Naive B cell (primary cell): ENCODE data around the gene TFAP2C. TPM values are rescaled to one million over a fixed set of nuclear protein-coding genes. Genes with fewer than 3 reads are reported as not detected.

Experiments
- ATAC-seq, 2 donors: fragments of 150-1000 bp; cut with Tn5 transposase; 2 replicates each; pipeline ENCODE4 v1.10.0; 2021; ENCODE audit warnings: low read depth in 2 of 2, mild to moderate bottlenecking in 2 of 2, moderate library complexity in 2 of 2
- DNase-seq: peaks from one replicate; pipeline ENCODE4 v3.0.0; 2022
- H3K27ac Mint-ChIP-seq, 6 donors: one replicate each; pipeline ENCODE4 v1.8.0; 2020 to 2022; ENCODE audit warnings: mild to moderate bottlenecking in 6 of 6, mixed read lengths in 6 of 6, moderate library complexity in 5 of 6, inconsistent platforms in 2 of 6
- H3K27me3 Mint-ChIP-seq, 3 donors: one replicate each; pipeline ENCODE4 v1.8.0; 2021 to 2022; ENCODE audit warnings: mixed read lengths in 3 of 3, mild to moderate bottlenecking in 1 of 3
- H3K36me3 Mint-ChIP-seq, 2 donors: one replicate each; pipeline ENCODE4 v1.8.0; 2020 to 2022; ENCODE audit warnings: mixed read lengths in 2 of 2, inconsistent platforms in 1 of 2, mild to moderate bottlenecking in 1 of 2
- H3K4me1 Mint-ChIP-seq, 3 donors: one replicate each; pipeline ENCODE4 v1.8.0; 2020 to 2022; ENCODE audit warnings: mixed read lengths in 3 of 3, inconsistent platforms in 1 of 3, mild to moderate bottlenecking in 1 of 3, moderate library complexity in 1 of 3
- H3K4me3 Mint-ChIP-seq, 8 donors: one replicate each; pipeline ENCODE4 v1.8.0; 2020 to 2022; ENCODE audit warnings: mild to moderate bottlenecking in 8 of 8, mixed read lengths in 8 of 8, moderate library complexity in 8 of 8, inconsistent platforms in 2 of 8
- H3K9me3 Mint-ChIP-seq, 7 donors: one replicate each; pipeline ENCODE4 v1.8.0; 2020 to 2022; ENCODE audit warnings: mixed read lengths in 7 of 7, mild to moderate bottlenecking in 5 of 7, inconsistent platforms in 2 of 7, moderate library complexity in 1 of 7
- polyA plus RNA-seq, 6 donors: library from polyadenylated mRNA; unstranded; fragments of 300-500 nt; fragmentation: Illumina TruSeq; gene quantifications; one replicate each; pipeline ENCODE4 v1.2.3, GENCODE V29; 2021; ENCODE audit warnings: low read depth in 6 of 6

Gene TFAP2C
- polyA plus RNA-seq = not detected

DNA sequence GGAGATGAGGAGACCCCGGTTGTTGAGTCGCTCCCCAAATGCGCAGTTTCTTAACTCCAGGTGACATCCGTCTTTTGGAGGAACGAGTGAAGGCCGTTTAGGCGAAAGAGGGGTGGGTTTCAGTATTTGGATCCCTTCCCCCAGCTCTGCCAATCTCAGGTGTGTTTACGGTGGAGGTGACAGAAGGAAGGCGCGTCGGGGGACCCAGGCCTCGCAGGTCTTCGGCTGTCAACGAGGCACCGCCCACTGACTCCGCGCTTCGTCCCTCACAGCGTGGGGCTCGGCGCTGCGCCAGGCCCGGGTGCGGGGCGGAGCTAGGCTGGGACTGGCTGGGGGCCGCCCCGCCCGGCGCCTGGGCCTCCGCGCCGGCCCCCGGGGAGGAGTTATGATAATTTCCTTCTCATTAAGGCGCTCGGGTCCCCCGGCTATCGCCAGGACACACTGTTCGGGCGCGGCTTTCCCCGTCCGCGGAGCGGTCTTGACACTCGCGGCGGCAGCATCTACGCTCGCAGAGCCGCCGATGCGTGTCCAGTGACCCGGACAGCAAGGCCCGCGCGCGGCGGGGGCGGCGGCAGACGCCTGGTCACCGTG lies at the start of gene TFAP2C:
TSS of gene TFAP2C (plus strand) at position 434 of the 591 bp plus-strand sequence. CDS start 239 bp downstream, outside the sequence.
- peaks cover 34 to 77% (median 46%) of the 10 kb centered on the region in 3 donors for H3K27me3 Mint-ChIP-seq
- peaks cover 0 to 8% (median 0%) of the 10 kb centered on the region in 7 donors for H3K9me3 Mint-ChIP-seq
- peaks cover 3 to 15% (median 6%) of the 10 kb centered on the region in 3 donors for H3K4me1 Mint-ChIP-seq
- ATAC-seq (no peak), DNase-seq (no peak)
- H3K27ac Mint-ChIP-seq = peak within 1 kb of the TSS in 2 of 6 donors; percentile 33 to 63
- peak within 1 kb of the TSS in 6 of 8 donors; percentile 19 to 74 (median 56) for H3K4me3 Mint-ChIP-seq
- H3K36me3 Mint-ChIP-seq = no peaks in the 10 kb centered on the region

DNA sequence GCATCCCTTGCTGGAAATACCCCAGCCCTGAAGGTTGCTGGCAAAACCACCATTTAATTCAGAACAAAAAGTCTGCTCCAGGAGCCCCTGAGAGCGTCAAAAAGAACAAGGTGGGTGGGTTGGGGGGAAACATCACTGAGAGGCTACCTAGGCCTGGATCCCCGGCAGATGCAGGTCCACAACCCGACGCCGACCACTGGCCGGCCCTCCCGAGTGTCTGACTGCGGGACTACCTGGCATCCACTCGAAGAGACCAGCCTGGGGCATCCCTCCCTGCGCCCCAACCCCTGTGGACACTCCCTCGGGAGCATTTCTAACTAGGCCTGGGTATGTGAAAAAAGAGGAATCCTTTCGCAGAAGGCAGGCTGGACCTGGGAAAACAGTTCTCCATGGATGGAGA lies 48.9 kb upstream of the TFAP2C start:
- DNase-seq = no peak
- H3K4me3 Mint-ChIP-seq = no peak overlapping the region
- no peaks in the 10 kb centered on the region for H3K9me3 Mint-ChIP-seq
- no peaks in the 10 kb centered on the region for H3K4me1 Mint-ChIP-seq
- H3K36me3 Mint-ChIP-seq = no peaks in the 10 kb centered on the region
- H3K27me3 Mint-ChIP-seq = peaks cover 9 to 35% (median 24%) of the 10 kb centered on the region in 3 donors
- H3K27ac Mint-ChIP-seq = no peak overlapping the region
- no peak for ATAC-seq

DNA sequence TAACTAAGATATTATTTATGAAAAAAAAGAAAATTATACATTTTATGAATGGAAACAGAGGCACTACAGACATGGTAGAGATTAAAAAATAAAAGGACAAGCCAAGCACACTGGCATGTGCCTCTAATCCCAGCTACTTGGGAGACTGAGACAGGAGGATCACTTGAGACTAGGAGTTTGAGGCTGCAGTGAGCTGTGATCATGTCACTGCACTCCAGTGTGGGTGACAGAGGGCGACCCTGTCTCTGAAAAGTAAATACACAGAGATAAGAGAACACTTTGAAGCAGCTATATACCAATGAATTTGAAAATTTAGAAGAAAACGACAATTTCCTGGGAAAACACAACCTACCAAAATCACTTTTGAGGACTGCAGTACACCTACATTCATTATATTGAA lies 47.4 kb upstream of the TFAP2C start:
- H3K36me3 Mint-ChIP-seq = no peaks in the 10 kb centered on the region
- ATAC-seq (no peak), DNase-seq (no peak)
- H3K27me3 Mint-ChIP-seq = peaks cover 9 to 22% (median 14%) of the 10 kb centered on the region in 3 donors
- no peak overlapping the region for H3K27ac Mint-ChIP-seq
- no peaks in the 10 kb centered on the region for H3K4me1 Mint-ChIP-seq
- no peaks in the 10 kb centered on the region for H3K9me3 Mint-ChIP-seq
- no peak overlapping the region for H3K4me3 Mint-ChIP-seq

DNA sequence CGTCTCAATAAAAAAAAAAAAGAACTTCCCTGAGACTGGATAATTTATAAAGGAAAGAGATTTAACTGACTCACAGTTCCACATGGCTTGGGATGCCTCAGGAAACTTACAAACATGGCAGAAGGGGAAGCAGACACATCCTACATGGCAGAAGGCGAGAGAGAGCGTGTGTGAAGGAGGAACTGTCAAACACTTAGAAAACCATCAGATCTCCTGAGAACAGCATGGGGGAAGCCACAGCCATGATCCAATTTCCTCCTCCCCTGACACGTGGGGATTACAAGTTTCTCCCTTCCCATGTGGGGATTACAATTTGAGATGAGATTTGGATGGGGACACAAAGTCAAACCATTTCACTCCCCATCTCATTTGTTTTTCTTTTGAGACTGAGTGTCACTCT lies 46.6 kb upstream of the TFAP2C start:
- no peak overlapping the region for H3K27ac Mint-ChIP-seq
- no peaks in the 10 kb centered on the region for H3K36me3 Mint-ChIP-seq
- H3K4me1 Mint-ChIP-seq = no peaks in the 10 kb centered on the region
- no peak overlapping the region for H3K4me3 Mint-ChIP-seq
- DNase-seq = no peak
- no peaks in the 10 kb centered on the region for H3K9me3 Mint-ChIP-seq
- H3K27me3 Mint-ChIP-seq = peaks cover 9 to 22% (median 14%) of the 10 kb centered on the region in 3 donors
- no peak for ATAC-seq

DNA sequence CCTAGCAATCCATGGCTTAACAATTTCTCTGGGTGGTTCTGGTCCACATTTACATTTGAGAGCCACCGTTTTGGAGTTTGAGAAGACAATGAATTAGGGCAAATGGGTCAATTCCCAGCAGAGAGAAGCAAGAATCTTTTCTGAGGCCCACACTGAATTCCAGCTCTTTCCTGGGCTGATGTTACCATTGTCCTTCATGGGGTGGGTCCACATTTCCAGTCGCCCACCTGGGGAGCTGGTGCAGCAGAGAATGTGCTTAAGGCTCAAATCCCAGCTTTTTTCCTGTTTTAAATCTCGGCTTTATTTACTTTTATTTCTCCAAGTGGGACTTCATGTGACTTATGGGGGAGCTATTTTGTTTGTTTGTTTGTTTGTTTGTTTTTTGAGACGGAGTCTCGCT lies 44.2 kb upstream of the TFAP2C start:
- no peaks in the 10 kb centered on the region for H3K4me1 Mint-ChIP-seq
- no peaks in the 10 kb centered on the region for H3K36me3 Mint-ChIP-seq
- H3K27me3 Mint-ChIP-seq = peaks cover 12 to 27% (median 19%) of the 10 kb centered on the region in 3 donors
- DNase-seq (no peak), ATAC-seq (no peak)
- H3K4me3 Mint-ChIP-seq = no peak overlapping the region
- peaks cover 0 to 4% (median 0%) of the 10 kb centered on the region in 7 donors for H3K9me3 Mint-ChIP-seq
- no peak overlapping the region for H3K27ac Mint-ChIP-seq

DNA sequence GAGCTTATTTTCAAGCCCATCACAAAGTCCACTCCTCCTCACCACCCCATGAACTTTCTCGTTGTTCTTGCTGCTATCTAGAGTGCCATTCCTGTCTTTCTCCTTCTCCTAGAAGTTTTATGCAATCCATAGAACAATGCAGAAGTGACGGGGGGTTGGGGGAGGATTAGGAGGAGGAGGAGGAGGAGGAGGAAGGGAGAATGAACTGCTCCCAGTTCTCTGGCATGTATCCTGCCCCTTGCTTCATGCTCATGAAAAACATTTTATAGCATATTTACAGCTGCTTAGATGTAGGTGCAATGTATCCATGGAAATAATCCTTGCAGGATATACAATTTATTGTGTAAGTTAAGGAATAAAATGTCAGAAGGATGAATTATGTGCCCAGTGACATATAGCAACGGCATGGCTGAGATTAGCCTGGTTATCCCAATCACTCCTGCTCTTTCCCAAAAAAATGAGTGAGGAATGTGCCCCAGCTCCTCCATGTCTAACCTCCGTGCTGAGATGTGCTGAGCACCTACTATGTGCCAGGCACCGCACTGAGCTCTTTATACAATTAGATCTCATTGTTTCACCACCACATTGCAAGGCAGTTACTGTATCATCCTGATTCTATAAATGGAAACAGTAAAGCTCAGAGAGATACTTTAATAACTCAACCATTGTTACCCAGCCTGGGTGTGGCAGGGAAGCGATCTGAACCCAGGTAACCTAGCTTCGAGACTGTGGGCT lies 41.6 kb upstream of the TFAP2C start:
- Mint-ChIP-seq H3K27ac (no peak overlapping the region), H3K9me3 (peaks cover 0 to 4% (median 0%) of the 10 kb centered on the region in 7 donors), H3K4me3 (no peak overlapping the region), H3K4me1 (no peaks in the 10 kb centered on the region), H3K36me3 (no peaks in the 10 kb centered on the region), H3K27me3 (peaks cover 10 to 16% (median 12%) of the 10 kb centered on the region in 3 donors)
- ATAC-seq = no peak
- DNase-seq = no peak

DNA sequence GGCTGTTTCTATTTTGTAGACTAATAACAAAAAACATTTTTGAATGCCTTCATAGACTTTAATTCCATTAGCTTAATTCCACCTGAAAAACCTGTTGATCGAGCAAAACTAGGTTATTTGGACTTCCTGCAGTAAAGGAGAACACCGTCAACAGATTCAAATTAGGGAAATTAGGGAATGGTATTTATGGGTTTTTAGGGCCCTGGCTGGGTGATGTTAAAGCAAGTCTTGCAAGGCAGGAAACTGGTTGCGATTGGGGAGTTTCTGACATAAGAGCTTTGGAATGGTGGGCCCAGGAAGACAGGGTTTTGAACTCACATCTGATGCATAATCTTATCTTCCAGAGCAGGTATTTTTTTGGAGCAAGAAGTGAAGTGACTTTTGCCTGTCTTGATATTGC lies 40.1 kb upstream of the TFAP2C start:
- H3K4me1 Mint-ChIP-seq = no peaks in the 10 kb centered on the region
- ATAC-seq (no peak), DNase-seq (no peak)
- peaks cover 0 to 4% (median 0%) of the 10 kb centered on the region in 7 donors for H3K9me3 Mint-ChIP-seq
- H3K27ac Mint-ChIP-seq = no peak overlapping the region
- peaks cover 6 to 12% (median 8%) of the 10 kb centered on the region in 3 donors for H3K27me3 Mint-ChIP-seq
- H3K36me3 Mint-ChIP-seq = no peaks in the 10 kb centered on the region
- H3K4me3 Mint-ChIP-seq = no peak overlapping the region

DNA sequence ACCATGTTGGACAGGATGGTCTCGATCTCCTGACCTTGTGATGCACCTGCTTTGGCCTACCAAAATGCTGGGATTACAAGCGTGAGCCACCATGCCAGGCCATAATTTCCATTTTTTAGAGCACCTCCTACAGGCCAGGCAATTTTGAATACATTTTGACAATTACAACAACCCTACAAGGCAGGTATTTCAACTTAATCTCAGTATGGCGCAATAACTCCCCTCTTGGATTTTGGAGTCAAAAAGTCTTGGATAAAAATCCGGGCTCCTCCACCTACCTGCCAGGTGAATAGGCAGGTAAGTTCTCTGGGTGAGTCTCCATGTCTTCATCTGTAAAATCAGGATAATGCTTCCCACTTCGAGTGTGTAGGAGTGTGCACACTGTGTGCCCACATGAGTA lies 39.5 kb upstream of the TFAP2C start:
- H3K36me3 Mint-ChIP-seq = no peaks in the 10 kb centered on the region
- DNase-seq (no peak), ATAC-seq (no peak)
- H3K4me3 Mint-ChIP-seq = no peak overlapping the region
- H3K4me1 Mint-ChIP-seq = no peaks in the 10 kb centered on the region
- H3K27ac Mint-ChIP-seq = no peak overlapping the region
- H3K27me3 Mint-ChIP-seq = peaks cover 6 to 10% (median 8%) of the 10 kb centered on the region in 3 donors
- H3K9me3 Mint-ChIP-seq = peaks cover 0 to 4% (median 0%) of the 10 kb centered on the region in 7 donors

DNA sequence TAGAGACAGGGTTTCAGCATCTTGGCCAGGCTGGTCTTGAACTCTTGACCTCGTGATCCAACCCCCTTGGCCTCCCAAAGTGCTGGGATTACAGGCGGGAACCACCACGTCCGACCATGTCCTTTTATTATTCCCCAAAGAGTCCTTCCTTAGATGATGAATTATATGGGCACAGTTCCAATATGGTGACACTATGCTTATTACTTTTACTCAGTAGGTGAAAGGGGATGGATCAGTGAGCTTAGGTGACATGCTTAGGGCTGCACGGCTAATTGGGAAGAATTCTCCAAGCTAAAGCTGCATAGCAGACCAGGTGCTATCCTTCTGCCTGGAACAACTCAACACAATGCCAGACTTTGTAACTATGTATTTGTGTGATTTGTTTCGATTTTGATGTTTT lies 38.2 kb upstream of the TFAP2C start:
- ATAC-seq (no peak), DNase-seq (no peak)
- Mint-ChIP-seq H3K36me3 (no peaks in the 10 kb centered on the region), H3K27me3 (peaks cover 6 to 8% (median 7%) of the 10 kb centered on the region in 3 donors), H3K27ac (no peak overlapping the region), H3K9me3 (peaks cover 0 to 4% (median 0%) of the 10 kb centered on the region in 7 donors), H3K4me3 (no peak overlapping the region), H3K4me1 (no peaks in the 10 kb centered on the region)

DNA sequence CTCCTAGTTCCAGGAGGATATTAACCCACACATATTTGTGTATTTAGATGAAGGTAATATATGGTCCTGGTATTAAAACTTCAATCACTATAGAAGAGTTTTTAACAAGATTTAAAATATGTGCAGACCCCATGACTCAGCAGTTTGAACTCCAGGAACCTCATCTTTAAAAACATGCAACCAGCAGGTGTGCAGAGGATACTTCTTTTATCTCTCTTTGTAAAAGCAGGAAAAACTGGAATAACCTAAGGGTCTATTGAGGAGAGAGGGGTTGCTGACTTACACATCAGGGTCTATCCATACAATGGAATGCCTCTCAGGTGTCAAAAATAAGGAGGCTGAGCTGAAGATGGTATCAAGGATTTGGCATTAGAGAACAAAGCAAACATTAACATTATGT lies 36.9 kb upstream of the TFAP2C start:
- Mint-ChIP-seq H3K27ac (no peak overlapping the region), H3K36me3 (no peaks in the 10 kb centered on the region), H3K4me3 (no peak overlapping the region)

DNA sequence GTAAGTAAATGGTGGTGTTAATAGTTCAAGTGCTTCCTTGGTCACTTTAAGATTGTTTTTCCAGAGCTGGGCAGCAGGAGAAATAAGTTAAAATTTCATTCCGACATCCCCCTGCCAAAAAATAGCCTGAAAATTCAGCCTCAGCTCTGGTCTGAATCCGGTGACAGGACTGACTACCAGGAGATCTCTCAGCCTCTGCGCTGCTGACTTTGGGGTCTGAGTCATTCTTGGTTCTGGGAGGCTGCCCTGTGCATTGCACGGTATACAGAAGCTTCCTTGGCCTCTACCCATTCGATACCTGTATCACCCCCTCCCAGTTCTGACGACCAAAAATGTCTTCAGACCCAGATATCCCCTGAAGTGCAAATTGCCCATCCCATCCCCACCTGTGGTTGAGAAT lies 36.3 kb upstream of the TFAP2C start:
- DNase-seq (no peak), ATAC-seq (no peak)
- Mint-ChIP-seq H3K36me3 (no peaks in the 10 kb centered on the region), H3K4me3 (no peak overlapping the region), H3K4me1 (no peaks in the 10 kb centered on the region), H3K27ac (no peak overlapping the region), H3K27me3 (peaks cover 6 to 10% (median 8%) of the 10 kb centered on the region in 3 donors), H3K9me3 (peaks cover 0 to 4% (median 0%) of the 10 kb centered on the region in 7 donors)

More for the DNA sequence above, 36.9 kb upstream of the TFAP2C start:
- H3K27me3 Mint-ChIP-seq = peaks cover 6 to 10% (median 8%) of the 10 kb centered on the region in 3 donors
- ATAC-seq (no peak), DNase-seq (no peak)
- peaks cover 0 to 4% (median 0%) of the 10 kb centered on the region in 7 donors for H3K9me3 Mint-ChIP-seq
- H3K4me1 Mint-ChIP-seq = no peaks in the 10 kb centered on the region

DNA sequence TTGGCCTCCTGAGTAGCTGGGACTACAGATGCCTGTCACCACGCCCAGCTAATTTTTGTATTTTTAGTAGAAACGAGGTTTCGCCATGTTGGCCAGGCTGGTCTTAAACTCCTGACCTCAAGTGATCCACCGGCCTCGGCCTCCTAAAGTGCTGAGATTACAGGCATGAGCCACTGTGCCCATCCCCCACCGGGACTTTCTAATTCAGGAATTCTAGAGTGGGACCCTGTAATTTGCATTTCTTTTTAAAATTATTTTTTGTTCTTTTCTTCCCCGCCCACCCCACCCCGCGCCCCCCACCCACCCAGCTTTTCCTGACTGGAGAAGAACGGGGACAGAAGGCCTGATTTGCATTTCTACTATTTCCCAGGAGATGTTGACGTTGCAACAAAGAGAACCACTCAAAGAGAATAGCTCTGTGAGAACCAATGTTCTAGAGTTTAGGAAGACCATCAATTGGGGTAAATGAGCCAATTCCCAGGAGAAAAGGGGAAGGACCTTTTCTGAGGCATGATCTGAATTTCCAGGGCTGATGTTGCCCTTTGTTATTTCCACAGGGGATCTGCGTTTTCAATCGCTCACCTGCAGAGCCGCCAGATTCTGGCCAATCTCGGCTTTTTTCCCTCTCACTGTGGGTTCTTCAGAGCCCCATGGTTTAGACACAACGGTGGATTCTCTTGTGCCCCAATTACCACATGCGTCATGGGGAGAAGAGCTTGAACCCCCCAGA lies 33.2 kb upstream of the TFAP2C start:
- no peak for ATAC-seq
- H3K27ac Mint-ChIP-seq = no peak overlapping the region
- H3K4me3 Mint-ChIP-seq = no peak overlapping the region
- H3K36me3 Mint-ChIP-seq = no peaks in the 10 kb centered on the region
- no peaks in the 10 kb centered on the region for H3K4me1 Mint-ChIP-seq
- H3K9me3 Mint-ChIP-seq = no peaks in the 10 kb centered on the region
- DNase-seq = no peak
- H3K27me3 Mint-ChIP-seq = peaks cover 0 to 7% (median 4%) of the 10 kb centered on the region in 3 donors

DNA sequence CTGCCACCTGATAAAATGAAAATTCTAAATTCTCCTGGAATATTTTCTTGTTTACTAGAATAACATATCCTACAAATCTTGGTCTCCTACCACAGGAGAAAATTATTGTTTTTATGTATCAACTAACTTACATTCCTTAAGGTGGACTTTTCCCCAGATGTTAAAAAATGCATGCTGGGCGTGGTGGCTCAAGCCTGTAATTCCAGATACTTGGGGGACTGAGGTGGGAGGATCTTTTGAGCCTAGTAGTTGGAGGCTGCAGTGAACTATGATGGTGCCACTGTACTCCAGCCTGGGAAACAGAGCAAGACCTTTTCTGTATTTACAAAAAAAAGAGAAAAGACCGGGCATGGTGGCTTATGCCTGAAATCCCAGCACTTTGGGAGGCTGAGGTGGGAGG lies 27.9 kb upstream of the TFAP2C start:
- no peak overlapping the region for H3K27ac Mint-ChIP-seq
- no peak for ATAC-seq
- no peak for DNase-seq
- H3K27me3 Mint-ChIP-seq = peaks cover under 1 to 6% (median 4%) of the 10 kb centered on the region in 3 donors
- no peaks in the 10 kb centered on the region for H3K9me3 Mint-ChIP-seq
- no peak overlapping the region for H3K4me3 Mint-ChIP-seq
- H3K36me3 Mint-ChIP-seq = no peaks in the 10 kb centered on the region
- H3K4me1 Mint-ChIP-seq = no peaks in the 10 kb centered on the region
